ENCODE data around the gene CDCA8.

The CDCA8 gene

GRCh38 chr1:37662031-37662755, 30.1 kb upstream of the CDCA8 start:
- Histone ChIP-seq H3K4me1 (ENCODE audit: insufficient read depth, low read length) (peaks cover 18% of the 10 kb centered on the region; the same call in 1 of the 2 replicates), H3K9me3 (ENCODE audit: control insufficient read depth, insufficient read depth, low read length) (no peaks in the 10 kb centered on the region), H3K9ac (ENCODE audit: low read depth, low read length) (no peak overlapping the region), H3K36me3 (ENCODE audit: insufficient read depth, low read length) (no peaks in the 10 kb centered on the region)

GRCh38 chr1:37663426-37664000, 28.8 kb upstream of the CDCA8 start:
- Histone ChIP-seq H3K9ac (ENCODE audit: low read depth, low read length) (no peak overlapping the region), H3K9me3 (ENCODE audit: control insufficient read depth, insufficient read depth, low read length) (no peaks in the 10 kb centered on the region)

GRCh38 chr1:37666241-37666867, 26.0 kb upstream of the CDCA8 start:
- no peaks in the 10 kb centered on the region for H3K9me3 ChIP-seq (ENCODE audit: control insufficient read depth, insufficient read depth, low read length)
- H3K4me1 ChIP-seq (ENCODE audit: insufficient read depth, low read length), result peaks cover 13% of the 10 kb centered on the region; the same call in 1 of the 2 replicates
- H3K9ac ChIP-seq (ENCODE audit: low read depth, low read length), result no peak overlapping the region
- no peaks in the 10 kb centered on the region for H3K36me3 ChIP-seq (ENCODE audit: insufficient read depth, low read length)

More at GRCh38 chr1:37663426-37664000, 28.8 kb upstream of the CDCA8 start:
- Histone ChIP-seq H3K36me3 (ENCODE audit: insufficient read depth, low read length) (no peaks in the 10 kb centered on the region), H3K4me1 (ENCODE audit: insufficient read depth, low read length) (peaks cover 18% of the 10 kb centered on the region; the same call in 1 of the 2 replicates)

GRCh38 chr1:37667023-37667671, 25.2 kb upstream of the CDCA8 start:
- H3K9me3 ChIP-seq (ENCODE audit: control insufficient read depth, insufficient read depth, low read length), result no peaks in the 10 kb centered on the region
- no peaks in the 10 kb centered on the region for H3K36me3 ChIP-seq (ENCODE audit: insufficient read depth, low read length)
- H3K4me1 ChIP-seq (ENCODE audit: insufficient read depth, low read length), result peaks cover 8% of the 10 kb centered on the region; the same call in 1 of the 2 replicates
- H3K9ac ChIP-seq (ENCODE audit: low read depth, low read length), result no peak overlapping the region

- no peaks in the 10 kb centered on the region for H3K36me3 ChIP-seq (ENCODE audit: insufficient read depth, low read length)
- no peaks in the 10 kb centered on the region for H3K9me3 ChIP-seq (ENCODE audit: control insufficient read depth, insufficient read depth, low read length)
- H3K9ac ChIP-seq (ENCODE audit: low read depth, low read length), result no peak overlapping the region
- no peaks in the 10 kb centered on the region; the same call in 1 of the 2 replicates for H3K4me1 ChIP-seq (ENCODE audit: insufficient read depth, low read length)
These were observed 22.2 kb upstream of the CDCA8 start for GRCh38 chr1:37670133-37670532.

GRCh38 chr1:37671261-37671660, 21.1 kb upstream of the CDCA8 start:
- Histone ChIP-seq H3K4me1 (ENCODE audit: insufficient read depth, low read length) (no peaks in the 10 kb centered on the region; the same call in 1 of the 2 replicates), H3K9me3 (ENCODE audit: control insufficient read depth, insufficient read depth, low read length) (no peaks in the 10 kb centered on the region), H3K36me3 (ENCODE audit: insufficient read depth, low read length) (no peaks in the 10 kb centered on the region), H3K9ac (ENCODE audit: low read depth, low read length) (no peak overlapping the region)

GRCh38 chr1:37672136-37672870, 20.0 kb upstream of the CDCA8 start:
- no peaks in the 10 kb centered on the region for H3K9me3 ChIP-seq (ENCODE audit: control insufficient read depth, insufficient read depth, low read length)
- H3K9ac ChIP-seq (ENCODE audit: low read depth, low read length), result no peak overlapping the region
- H3K4me1 ChIP-seq (ENCODE audit: insufficient read depth, low read length), result peaks cover 5% of the 10 kb centered on the region

GRCh38 chr1:37673920-37674319, 18.4 kb upstream of the CDCA8 start:
- Histone ChIP-seq H3K4me1 (ENCODE audit: insufficient read depth, low read length) (peaks cover 5% of the 10 kb centered on the region), H3K36me3 (ENCODE audit: insufficient read depth, low read length) (no peaks in the 10 kb centered on the region), H3K9ac (ENCODE audit: low read depth, low read length) (no peak overlapping the region), H3K9me3 (ENCODE audit: control insufficient read depth, insufficient read depth, low read length) (no peaks in the 10 kb centered on the region)

More at GRCh38 chr1:37672136-37672870, 20.0 kb upstream of the CDCA8 start:
- H3K36me3 ChIP-seq (ENCODE audit: insufficient read depth, low read length), result no peaks in the 10 kb centered on the region

- H3K9ac ChIP-seq (ENCODE audit: low read depth, low read length), result no peak overlapping the region
- H3K4me1 ChIP-seq (ENCODE audit: insufficient read depth, low read length), result peaks cover 5% of the 10 kb centered on the region
- H3K36me3 ChIP-seq (ENCODE audit: insufficient read depth, low read length), result no peaks in the 10 kb centered on the region
- no peaks in the 10 kb centered on the region for H3K9me3 ChIP-seq (ENCODE audit: control insufficient read depth, insufficient read depth, low read length)
These were observed 15.8 kb upstream of the CDCA8 start for GRCh38 chr1:37676281-37677142.

GRCh38 chr1:37677143-37677439, 15.2 kb upstream of the CDCA8 start:
- Histone ChIP-seq H3K9ac (ENCODE audit: low read depth, low read length) (no peak overlapping the region), H3K36me3 (ENCODE audit: insufficient read depth, low read length) (no peaks in the 10 kb centered on the region), H3K9me3 (ENCODE audit: control insufficient read depth, insufficient read depth, low read length) (no peaks in the 10 kb centered on the region), H3K4me1 (ENCODE audit: insufficient read depth, low read length) (peaks cover 5% of the 10 kb centered on the region)

GRCh38 chr1:37677808-37678207, 14.5 kb upstream of the CDCA8 start:
- peaks cover 5% of the 10 kb centered on the region for H3K4me1 ChIP-seq (ENCODE audit: insufficient read depth, low read length)
- no peaks in the 10 kb centered on the region for H3K36me3 ChIP-seq (ENCODE audit: insufficient read depth, low read length)
- H3K9ac ChIP-seq (ENCODE audit: low read depth, low read length), result no peak overlapping the region

GRCh38 chr1:37680933-37681332, 11.4 kb upstream of the CDCA8 start:
- Histone ChIP-seq H3K4me1 (ENCODE audit: insufficient read depth, low read length) (peaks cover 5% of the 10 kb centered on the region; the same call in 1 of the 2 replicates), H3K36me3 (ENCODE audit: insufficient read depth, low read length) (peaks cover 14% of the 10 kb centered on the region), H3K9me3 (ENCODE audit: control insufficient read depth, insufficient read depth, low read length) (no peaks in the 10 kb centered on the region), H3K9ac (ENCODE audit: low read depth, low read length) (no peak overlapping the region)

More at GRCh38 chr1:37677808-37678207, 14.5 kb upstream of the CDCA8 start:
- no peaks in the 10 kb centered on the region for H3K9me3 ChIP-seq (ENCODE audit: control insufficient read depth, insufficient read depth, low read length)

GRCh38 chr1:37682334-37682987, 9.9 kb upstream of the CDCA8 start:
- no peaks in the 10 kb centered on the region for H3K4me1 ChIP-seq (ENCODE audit: insufficient read depth, low read length)
- no peak overlapping the region for H3K9ac ChIP-seq (ENCODE audit: low read depth, low read length)
- no peaks in the 10 kb centered on the region for H3K9me3 ChIP-seq (ENCODE audit: control insufficient read depth, insufficient read depth, low read length)
- H3K36me3 ChIP-seq (ENCODE audit: insufficient read depth, low read length), result peaks cover 22% of the 10 kb centered on the region

All from ES-I3 (cell line).